Hepatocyte (in vitro differentiated cells): ENCODE measurements around the gene DPYD. TPM values are rescaled to one million over a fixed set of nuclear protein-coding genes. Genes with fewer than 3 reads are reported as not detected.

Source experiments
- DNase-seq: peaks from one replicate; pipeline ENCODE4 v3.0.0-alpha.2; 2016; ENCODE audit warnings: low spot score
- H2AFZ ChIP-seq: fragments of 200-600 bp; sonication (generic); 2 replicates; pipeline ENCODE4 v1.6.0; 2016; ENCODE audit warnings: antibody characterized with exemption, mild to moderate bottlenecking
- H3K27ac ChIP-seq: fragments of 200-600 bp; sonication (generic); 2 replicates; pipeline ENCODE4 v1.5.1; 2016; ENCODE audit warnings: mild to moderate bottlenecking
- H3K27me3 ChIP-seq: fragments of 200-600 bp; sonication (generic); 2 replicates; pipeline ENCODE4 v1.6.1; 2016
- H3K36me3 ChIP-seq: fragments of 200-600 bp; sonication (generic); replicated peaks from 2 replicates; pipeline ENCODE4 v1.5.1; 2016; ENCODE audit warnings: low read depth; ENCODE audit not compliant: insufficient read depth
- H3K4me1 ChIP-seq: fragments of 200-600 bp; sonication (generic); 2 replicates; pipeline ENCODE4 v1.5.1; 2016; ENCODE audit warnings: mild to moderate bottlenecking, moderate library complexity; ENCODE audit not compliant: insufficient read depth
- H3K4me2 ChIP-seq: fragments of 200-600 bp; sonication (generic); 2 replicates; pipeline ENCODE4 v1.6.0; 2016
- H3K4me3 ChIP-seq: fragments of 200-600 bp; sonication (generic); 2 replicates; pipeline ENCODE4 v1.5.1; 2016; ENCODE audit warnings: mild to moderate bottlenecking
- H3K79me2 ChIP-seq: fragments of 200-600 bp; sonication (generic); 2 replicates; pipeline ENCODE4 v1.6.0; 2017; ENCODE audit warnings: mild to moderate bottlenecking
- H3K9me2 ChIP-seq: fragments of 200-600 bp; sonication (generic); replicated peaks from 2 replicates; pipeline ENCODE4 v1.6.0; 2017; ENCODE audit warnings: mild to moderate bottlenecking; ENCODE audit not compliant: insufficient read depth
- H3K9me3 ChIP-seq: fragments of 200-600 bp; sonication (generic); 2 replicates; pipeline ENCODE4 v1.5.1; 2016; ENCODE audit warnings: low read depth, mild to moderate bottlenecking
- H4K20me1 ChIP-seq: fragments of 200-600 bp; sonication (generic); 2 replicates; pipeline ENCODE4 v1.6.0; 2016; ENCODE audit warnings: mild to moderate bottlenecking; ENCODE audit not compliant: insufficient read depth, poor library complexity, severe bottlenecking
- EZH2 ChIP-seq: fragments of 200-600 bp; sonication (generic); IDR thresholded peaks from 2 replicates; pipeline ENCODE4 v1.6.1; 2016; ENCODE audit warnings: antibody characterized with exemption, mild to moderate bottlenecking, borderline replicate concordance
- EZH2phosphoT487 ChIP-seq: fragments of 200-600 bp; sonication (generic); IDR thresholded peaks from one replicate; pipeline ENCODE4 v1.6.1; 2018; ENCODE audit warnings: antibody characterized with exemption, mild to moderate bottlenecking, low read depth, moderate library complexity; ENCODE audit not compliant: unreplicated experiment, severe bottlenecking
- WGBS: methylation state at CpG from one replicate; pipeline ENCODE4 v1.1.6; 2016; ENCODE audit warnings: low lambda C conversion rate; ENCODE audit errors: missing lambda C conversion rate; 5-methylcytosine and 5-hydroxymethylcytosine counted together
- polyA plus RNA-seq: library from polyadenylated mRNA; unstranded; fragments of >200 nt; fragmentation: Nextera tagmentation; extraction: Ambion mirVana; gene quantifications from 2 replicates; pipeline ENCODE4 v1.2.1, GENCODE V29; 2016
- total RNA-seq: library from RNA; depleted of rRNA; stranded (reverse); fragments of >200 nt; gene quantifications from 2 replicates; pipeline ENCODE4 v1.2.3, GENCODE V29; 2014
- TF ChIP-seq, protein P1 (sequence below): fragments of 200-600 bp; sonication (generic); IDR thresholded peaks from 2 replicates; pipeline ENCODE4 v1.5.1; 2016; ENCODE audit warnings: antibody characterized with exemption, mild to moderate bottlenecking; ENCODE audit not compliant: poor library complexity

Gene DPYD
- total and polyA plus RNA-seq, 2 experiments from 2014 or later, result 7.5 to 21.8 TPM

DNA sequence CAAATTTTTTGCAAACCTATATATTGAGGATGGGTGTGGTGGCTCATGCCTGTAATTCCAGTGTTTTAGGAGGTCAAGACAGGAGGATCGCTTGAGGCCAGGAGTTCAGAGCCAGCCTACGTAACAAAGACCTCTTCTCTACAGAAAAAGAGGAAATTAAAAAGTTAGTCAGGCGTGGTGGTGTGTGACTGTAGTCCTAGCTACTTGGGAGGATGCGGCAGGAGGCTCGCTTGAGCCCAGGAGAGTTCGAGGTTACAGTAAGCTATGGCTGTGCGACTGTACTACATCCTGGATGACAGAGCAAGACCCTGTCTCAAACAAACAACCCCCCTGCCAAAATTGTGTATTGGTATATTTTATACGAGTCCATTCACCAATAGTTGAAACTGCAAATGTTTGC, 589.7 kb downstream of the DPYD start:
- Histone ChIP-seq H3K4me3 (no peak overlapping the region), H3K9me2 (no peaks in the 10 kb centered on the region)
- whole genome bisulfite sequencing, result 93% methylated on average over 8 of the region's 8 CpGs

DNA sequence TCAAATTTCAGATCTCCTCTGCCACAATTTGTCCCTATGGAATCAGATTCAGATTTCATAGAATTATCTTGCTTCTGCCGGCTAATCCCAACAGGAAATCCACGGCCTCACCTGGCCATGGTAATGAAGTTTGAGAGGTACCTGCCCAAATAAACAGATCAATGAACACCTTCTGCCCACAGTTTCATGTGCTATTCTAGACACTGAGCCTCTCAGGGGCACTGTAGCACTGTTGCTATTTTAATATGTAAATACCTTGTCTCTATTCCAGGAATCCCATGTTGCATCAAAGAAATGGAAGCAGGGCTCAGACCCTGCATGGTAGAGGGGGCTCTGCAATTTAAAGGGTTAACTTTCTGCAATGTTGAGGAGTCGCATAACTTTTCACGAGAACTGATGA, 606.1 kb downstream of the DPYD start:
- Histone ChIP-seq H3K9me3 (no peaks in the 10 kb centered on the region), H4K20me1 (no peaks in the 10 kb centered on the region), H3K4me1 (no peaks in the 10 kb centered on the region), H3K79me2 (no peaks in the 10 kb centered on the region), H3K36me3 (no peaks in the 10 kb centered on the region), H3K4me3 (no peak overlapping the region), H2AFZ (no peak overlapping the region), H3K27ac (no peak overlapping the region), H3K9me2 (no peaks in the 10 kb centered on the region), H3K4me2 (no peak overlapping the region), H3K27me3 (no peaks in the 10 kb centered on the region)
- 74% methylated on average over 4 of the region's 4 CpGs for WGBS
- no peak for DNase-seq
- TF ChIP-seq, protein P1, sequence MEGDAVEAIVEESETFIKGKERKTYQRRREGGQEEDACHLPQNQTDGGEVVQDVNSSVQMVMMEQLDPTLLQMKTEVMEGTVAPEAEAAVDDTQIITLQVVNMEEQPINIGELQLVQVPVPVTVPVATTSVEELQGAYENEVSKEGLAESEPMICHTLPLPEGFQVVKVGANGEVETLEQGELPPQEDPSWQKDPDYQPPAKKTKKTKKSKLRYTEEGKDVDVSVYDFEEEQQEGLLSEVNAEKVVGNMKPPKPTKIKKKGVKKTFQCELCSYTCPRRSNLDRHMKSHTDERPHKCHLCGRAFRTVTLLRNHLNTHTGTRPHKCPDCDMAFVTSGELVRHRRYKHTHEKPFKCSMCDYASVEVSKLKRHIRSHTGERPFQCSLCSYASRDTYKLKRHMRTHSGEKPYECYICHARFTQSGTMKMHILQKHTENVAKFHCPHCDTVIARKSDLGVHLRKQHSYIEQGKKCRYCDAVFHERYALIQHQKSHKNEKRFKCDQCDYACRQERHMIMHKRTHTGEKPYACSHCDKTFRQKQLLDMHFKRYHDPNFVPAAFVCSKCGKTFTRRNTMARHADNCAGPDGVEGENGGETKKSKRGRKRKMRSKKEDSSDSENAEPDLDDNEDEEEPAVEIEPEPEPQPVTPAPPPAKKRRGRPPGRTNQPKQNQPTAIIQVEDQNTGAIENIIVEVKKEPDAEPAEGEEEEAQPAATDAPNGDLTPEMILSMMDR, result no peak
- TF ChIP-seq EZH2, result no peak

More for the DNA sequence above, 589.7 kb downstream of the DPYD start:
- no peaks in the 10 kb centered on the region for H3K79me2 ChIP-seq
- H3K27me3 ChIP-seq, result no peaks in the 10 kb centered on the region
- no peak overlapping the region for H3K4me2 ChIP-seq
- H3K36me3 ChIP-seq, result no peaks in the 10 kb centered on the region
- no peak for DNase-seq
- no peaks in the 10 kb centered on the region for H4K20me1 ChIP-seq
- no peak overlapping the region for H2AFZ ChIP-seq
- H3K4me1 ChIP-seq, result no peaks in the 10 kb centered on the region
- TF ChIP-seq, protein P1, result no peak
- TF ChIP-seq EZH2phosphoT487 (no peak), EZH2 (no peak)
- H3K9me3 ChIP-seq, result no peaks in the 10 kb centered on the region
- no peak overlapping the region for H3K27ac ChIP-seq

DNA sequence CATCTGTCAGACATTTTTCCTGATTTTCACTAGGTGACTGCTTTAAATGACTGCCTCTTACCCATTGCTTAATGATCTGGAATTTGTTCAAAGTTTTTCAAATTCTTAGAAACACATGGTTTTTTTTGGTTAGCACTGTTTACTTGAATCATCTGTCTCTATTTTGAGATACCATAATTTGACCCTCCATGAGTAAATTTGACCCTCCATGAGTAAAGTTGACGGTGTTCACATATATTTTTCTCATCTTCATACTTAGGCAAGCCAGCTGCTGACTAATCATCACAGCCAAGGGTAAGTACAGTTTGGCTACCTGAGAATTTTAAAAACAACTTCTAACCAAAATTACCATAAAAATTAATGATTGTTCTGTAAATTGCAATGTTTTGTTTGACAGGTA, 612.7 kb downstream of the DPYD start:
- TF ChIP-seq EZH2phosphoT487 (no peak), EZH2 (no peak)
- TF ChIP-seq, protein P1, result no peak
- H3K79me2 ChIP-seq, result no peaks in the 10 kb centered on the region
- WGBS, result 93% methylated on average over 1 of the region's 1 CpG
- H3K27ac ChIP-seq, result no peak overlapping the region
- DNase-seq, result no peak
- no peaks in the 10 kb centered on the region for H3K4me1 ChIP-seq
- H3K4me2 ChIP-seq, result no peak overlapping the region
- no peak overlapping the region for H3K4me3 ChIP-seq
- H3K27me3 ChIP-seq, result no peaks in the 10 kb centered on the region
- H2AFZ ChIP-seq, result no peak overlapping the region
- no peaks in the 10 kb centered on the region for H3K36me3 ChIP-seq
- H3K9me2 ChIP-seq, result no peaks in the 10 kb centered on the region
- no peaks in the 10 kb centered on the region for H4K20me1 ChIP-seq
- no peaks in the 10 kb centered on the region for H3K9me3 ChIP-seq

DNA sequence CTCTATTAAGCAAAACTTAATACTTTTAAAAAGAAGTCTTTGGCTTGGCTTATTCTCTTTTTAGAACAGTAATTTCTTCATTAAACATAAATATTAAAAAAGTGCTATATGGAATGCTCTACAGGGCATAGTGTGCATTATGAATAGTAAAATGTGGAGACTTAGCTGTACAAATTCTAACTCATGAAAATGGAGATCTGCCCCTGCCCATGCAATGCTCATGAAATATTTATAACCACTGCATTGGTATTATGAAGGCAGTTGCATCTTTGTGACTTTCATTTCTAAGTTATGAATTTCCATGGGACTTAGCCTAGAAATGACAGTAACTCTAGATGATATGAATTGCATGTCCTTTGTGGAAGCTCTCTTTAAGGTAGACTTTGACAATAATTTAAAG, 613.3 kb downstream of the DPYD start:
- Histone ChIP-seq H3K9me2 (no peaks in the 10 kb centered on the region), H3K9me3 (no peaks in the 10 kb centered on the region), H3K79me2 (no peaks in the 10 kb centered on the region), H3K4me3 (no peak overlapping the region), H3K4me1 (no peaks in the 10 kb centered on the region), H2AFZ (no peak overlapping the region), H3K36me3 (no peaks in the 10 kb centered on the region), H3K27me3 (no peaks in the 10 kb centered on the region), H3K4me2 (no peak overlapping the region), H3K27ac (no peak overlapping the region), H4K20me1 (no peaks in the 10 kb centered on the region)
- no peak for TF ChIP-seq EZH2
- TF ChIP-seq, protein P1, result no peak
- TF ChIP-seq EZH2phosphoT487, result no peak
- no peak for DNase-seq
